Embryonic facial prominence (tissue), 1 donor: ENCODE measurements around the gene ZFYVE19.

Experiments used
- DNase-seq: peaks from one replicate; pipeline ENCODE4 v3.0.0-alpha.2; 2016; ENCODE audit errors: extremely low spot score

The ZFYVE19 gene

GRCh38 chr15:40807028-40807887 is at the start of gene ZFYVE19, which contains the start of gene DNAJC17:
Gene ZFYVE19, plus strand, starts transcription at chr15:40807089. Its CDS starts 501 bp downstream, at chr15:40807590.
Gene DNAJC17, minus strand, starts transcription at chr15:40807473. Its CDS starts 27 bp downstream, at chr15:40807446.
- DNase-seq: peak; percentile 96

DNA sequence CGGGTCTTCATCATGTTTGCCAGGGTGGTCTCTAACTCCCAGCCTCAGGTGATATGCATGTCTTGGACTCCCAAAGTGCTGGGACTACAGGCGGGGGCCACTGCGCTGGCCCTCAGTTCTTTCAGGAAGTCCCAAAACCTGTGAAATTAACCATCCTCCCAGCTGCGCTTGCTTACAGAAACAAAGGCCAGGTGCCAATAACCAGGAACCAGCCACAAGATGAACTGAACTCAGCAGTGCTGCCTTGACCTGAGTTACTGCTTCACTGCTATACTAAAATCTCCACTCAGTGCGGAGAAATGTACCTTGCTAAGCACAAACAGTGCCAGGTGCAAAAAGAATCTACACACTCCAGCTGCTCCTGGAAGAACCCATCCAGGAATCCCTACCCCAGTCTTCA is 46.9 kb upstream of the ZFYVE19 start:
- DNase-seq: no peak

DNA sequence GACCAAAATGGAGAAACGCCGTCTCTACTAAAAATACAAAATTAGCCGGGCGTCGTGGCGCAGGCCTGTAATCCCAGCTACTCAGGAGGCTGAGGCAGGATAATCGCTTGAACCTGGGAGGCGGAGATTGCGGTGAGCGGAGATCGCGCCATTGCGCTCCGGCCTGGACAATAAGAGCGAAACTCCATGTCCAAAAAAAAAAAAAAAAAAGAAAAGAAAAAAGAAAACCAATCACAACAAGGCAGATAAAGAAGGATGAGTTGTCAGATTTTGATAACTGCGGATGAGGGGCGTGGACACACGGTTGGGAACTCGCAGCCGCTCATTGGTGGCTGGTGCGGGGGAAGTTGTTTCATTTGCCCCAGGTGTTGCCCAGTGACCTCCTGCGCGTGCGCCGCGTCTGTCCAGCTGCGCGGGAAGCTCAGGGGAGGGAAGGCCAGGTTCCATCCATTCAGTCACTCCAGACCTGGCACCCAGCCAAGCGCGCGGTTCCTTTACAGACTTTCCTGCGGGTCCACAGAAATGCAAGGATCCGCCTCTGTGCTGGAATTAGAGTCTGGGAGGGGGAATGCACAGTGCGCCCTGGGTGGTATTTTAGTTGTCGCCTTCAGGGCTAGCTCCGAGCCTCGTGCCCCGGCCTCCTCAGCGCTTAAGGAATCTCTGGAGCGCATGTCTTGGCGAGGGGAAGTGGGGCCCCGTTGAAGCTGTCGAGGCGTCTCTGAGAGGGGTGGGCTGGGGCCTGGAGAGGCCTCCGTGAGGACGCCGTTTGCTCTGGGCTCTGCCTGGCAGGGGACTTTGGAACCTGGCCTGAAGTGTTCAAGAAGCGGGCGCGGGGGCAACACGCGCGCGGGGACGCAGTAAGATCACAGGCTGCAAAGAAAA is 43.7 kb upstream of the ZFYVE19 start:
- peak; percentile 60 for DNase-seq

- peak; percentile 37 for DNase-seq
Measured at GRCh38 chr15:40763801-40764628, 42.9 kb upstream of the ZFYVE19 start, which contains the start of gene GCHFR. Gene GCHFR, plus strand, starts transcription at chr15:40764068. Its CDS starts 113 bp downstream, at chr15:40764181.

GRCh38 chr15:40764629-40765103 is 42.2 kb upstream of the ZFYVE19 start:
- no peak for DNase-seq

- no peak for DNase-seq
Measured at GRCh38 chr15:40766194-40766815, 40.6 kb upstream of the ZFYVE19 start.

DNA sequence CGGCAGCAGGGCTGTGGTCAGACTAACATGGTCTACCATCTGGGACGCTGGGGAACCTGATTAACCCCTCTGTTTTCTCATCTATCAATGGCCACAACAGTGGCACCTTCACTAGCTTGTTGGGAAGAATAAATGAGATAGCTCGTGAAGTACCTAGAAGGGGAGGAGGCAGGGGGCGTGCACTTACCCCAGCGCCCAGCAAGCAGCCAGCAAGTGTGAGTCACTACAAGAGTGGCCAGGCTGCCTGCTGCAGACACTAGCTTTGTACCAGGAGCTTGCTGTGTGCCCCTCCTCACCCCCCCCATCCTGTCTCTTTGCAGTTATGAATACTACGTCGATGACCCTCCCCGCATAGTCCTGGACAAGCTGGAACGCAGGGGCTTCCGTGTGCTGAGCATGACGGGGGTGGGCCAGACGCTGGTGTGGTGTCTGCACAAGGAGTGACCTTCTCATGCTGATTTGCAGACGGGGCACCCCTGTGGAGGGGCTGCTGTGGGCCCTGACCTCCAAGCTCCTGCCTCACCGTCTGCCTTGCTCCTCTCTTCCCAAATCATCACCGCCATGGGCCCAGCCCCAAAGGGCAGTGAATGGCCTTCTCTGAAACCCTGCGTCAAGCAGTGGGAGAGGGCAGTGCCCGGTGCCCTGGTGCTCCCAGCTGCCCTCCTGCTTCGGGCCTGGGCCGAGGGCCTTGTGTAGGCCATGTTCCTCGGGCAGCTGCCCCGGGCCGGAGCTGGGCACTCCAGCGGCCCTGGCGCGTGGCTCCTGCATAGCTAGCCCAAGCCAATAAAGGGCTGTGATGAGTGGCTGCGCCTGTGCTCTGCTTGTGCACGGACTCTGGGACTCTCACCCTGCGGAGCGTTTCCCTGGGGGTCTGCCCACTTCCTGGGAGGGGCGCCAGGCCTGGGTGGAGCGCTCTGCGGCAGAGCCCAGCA is 39.7 kb upstream of the ZFYVE19 start:
- DNase-seq: no peak

DNA sequence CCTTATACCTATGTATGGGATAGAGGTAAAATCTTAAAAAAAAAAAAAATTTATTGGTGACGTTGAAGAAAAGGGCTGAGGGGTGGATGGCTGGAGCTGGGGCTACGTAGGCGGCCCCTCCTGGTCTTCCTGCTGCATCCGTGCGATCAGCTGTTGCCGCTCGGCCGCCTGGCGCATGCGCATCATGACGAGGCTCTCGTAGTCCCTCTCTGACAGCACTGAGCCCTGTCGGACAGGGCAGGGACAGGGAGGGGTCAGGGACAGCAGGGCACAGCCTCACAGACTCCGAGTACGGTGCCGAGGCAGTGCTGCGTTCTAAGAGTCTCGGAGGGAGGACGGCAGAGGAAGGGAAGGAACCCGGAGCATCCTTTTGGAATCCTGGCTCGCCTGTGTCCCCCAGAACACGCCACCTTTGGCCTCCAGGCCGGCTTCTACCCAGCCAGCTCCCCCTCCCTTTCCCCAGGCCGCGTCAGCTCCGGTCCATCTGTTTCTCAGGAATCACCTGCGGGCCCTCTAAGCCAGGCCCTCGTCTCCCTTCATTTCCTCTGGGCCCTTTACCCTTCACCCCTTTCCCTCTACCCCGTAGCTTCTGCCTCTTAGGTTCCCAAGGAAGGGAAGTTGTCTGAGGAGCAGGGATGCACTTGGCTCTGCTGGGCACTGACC is 38.9 kb upstream of the ZFYVE19 start:
- DNase-seq: no peak

DNA sequence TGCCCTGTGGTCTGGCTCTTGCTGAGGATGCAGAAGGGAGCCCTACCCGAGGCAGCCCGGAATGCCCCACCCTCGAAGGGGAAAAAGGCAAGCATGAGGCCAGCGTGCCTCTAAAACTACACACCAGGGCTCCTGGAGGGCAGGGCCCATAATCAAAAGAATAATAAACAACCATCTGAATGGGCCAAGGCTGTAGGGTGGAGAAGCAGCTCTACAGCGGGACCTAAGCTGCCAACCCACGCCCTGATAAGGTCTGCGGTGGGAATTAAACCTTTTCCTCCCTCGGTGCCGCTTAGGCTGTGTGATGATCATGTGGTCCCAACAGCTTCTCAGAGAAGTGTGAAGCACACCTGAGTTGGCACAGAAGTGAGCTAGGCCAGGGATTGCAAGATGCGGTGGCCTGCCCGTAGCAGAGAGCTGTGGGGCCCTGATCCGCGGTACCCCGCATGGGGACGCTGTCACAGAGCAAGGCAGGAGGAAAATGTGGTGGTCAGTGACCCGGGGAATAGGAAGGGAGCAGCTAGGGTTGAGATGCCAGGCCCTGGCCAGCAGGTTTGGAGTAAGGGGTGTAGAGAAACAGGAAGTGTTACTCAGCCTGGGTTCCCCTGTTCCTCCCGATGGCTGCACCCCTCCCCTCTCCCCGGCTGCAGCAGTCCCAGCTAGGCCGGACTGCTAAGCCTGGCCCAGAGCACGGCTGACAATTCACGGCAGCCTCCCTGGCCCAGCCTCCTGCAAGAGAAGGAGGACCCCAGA is 38.2 kb upstream of the ZFYVE19 start:
- no peak for DNase-seq

GRCh38 chr15:40769274-40770146 is 37.4 kb upstream of the ZFYVE19 start, which contains the start of gene C15orf62:
Gene C15orf62, plus strand, starts transcription at chr15:40769980. Its CDS starts 516 bp downstream, at chr15:40770496.
- peak; percentile 35 for DNase-seq

DNA sequence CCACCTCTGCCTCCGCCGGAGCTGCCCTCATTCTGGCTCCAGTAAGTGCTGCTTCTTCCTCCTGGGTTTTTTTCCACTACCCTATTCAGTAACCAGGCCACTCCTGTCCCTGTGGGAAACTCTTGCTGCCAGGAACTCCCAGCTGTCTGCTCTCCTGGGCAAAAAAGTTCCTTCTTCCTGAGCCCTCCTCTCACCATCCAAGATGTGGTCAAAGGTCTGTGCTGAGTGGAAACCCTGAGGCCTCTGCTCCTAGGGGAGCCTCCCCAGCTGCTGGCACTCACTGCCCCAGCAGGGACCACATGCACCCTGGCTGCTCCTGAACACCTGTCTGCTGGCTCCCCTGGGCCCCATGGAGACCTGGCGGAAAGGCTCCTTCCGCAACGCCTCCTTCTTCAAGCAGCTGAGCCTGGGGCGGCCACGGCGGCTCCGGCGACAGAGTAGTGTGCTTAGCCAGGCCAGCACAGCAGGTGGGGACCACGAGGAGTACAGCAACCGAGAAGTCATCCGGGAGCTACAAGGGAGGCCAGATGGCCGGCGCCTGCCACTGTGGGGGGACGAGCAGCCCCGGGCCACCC is 36.7 kb upstream of the ZFYVE19 start:
- no peak for DNase-seq

GRCh38 chr15:40771242-40771641 is 35.6 kb upstream of the ZFYVE19 start:
- DNase-seq: no peak

DNA sequence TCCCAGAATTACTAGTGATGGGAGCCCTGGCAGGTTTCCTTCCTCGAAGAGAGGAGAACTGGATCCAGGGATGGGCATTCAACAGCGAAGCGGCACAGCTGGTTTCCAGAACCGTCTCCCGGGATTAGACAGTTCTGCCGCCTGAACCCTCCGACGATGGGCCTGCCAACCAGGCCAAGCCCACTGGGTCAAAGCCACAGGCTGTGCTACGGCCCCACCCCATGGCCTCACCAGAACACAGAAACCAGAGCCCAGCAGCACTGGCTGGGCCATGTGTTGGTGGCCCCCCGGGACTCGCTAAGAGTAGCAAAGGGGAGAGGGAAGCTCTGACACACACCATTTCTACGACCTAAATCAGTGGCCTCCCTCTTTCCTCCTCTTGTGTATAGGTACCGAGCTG is 34.9 kb upstream of the ZFYVE19 start:
- DNase-seq: no peak

- DNase-seq: no peak
Measured at GRCh38 chr15:40773496-40773895, 33.4 kb upstream of the ZFYVE19 start.

GRCh38 chr15:40773902-40774301 is 33.0 kb upstream of the ZFYVE19 start:
- no peak for DNase-seq

DNA sequence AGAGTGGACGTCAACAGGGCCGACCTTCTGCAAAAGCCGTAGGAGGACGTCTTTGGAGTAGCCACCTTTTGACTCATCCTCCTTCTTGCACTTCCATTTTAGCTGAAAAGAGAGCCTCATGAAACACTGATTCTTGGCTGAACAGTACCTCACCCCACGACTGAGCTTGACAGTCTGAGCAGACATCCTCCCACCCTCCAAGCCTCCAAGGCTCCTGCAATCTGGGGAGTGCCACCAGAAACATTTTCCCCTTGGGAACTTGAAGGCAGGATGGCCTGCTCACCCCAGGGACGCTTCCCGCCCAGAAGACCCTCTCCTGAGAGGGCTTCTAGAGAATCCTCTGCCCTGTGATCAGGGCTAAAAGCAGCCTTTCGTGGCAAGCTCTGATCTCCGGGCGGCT is 31.9 kb upstream of the ZFYVE19 start:
- DNase-seq: no peak
